ENCODE results near the gene CDC42BPG.
"Not testable (repeated sequence)": the region's sequence is repeated elsewhere in the genome, so short reads cannot be mapped to it uniquely, and the experiment has no call there.

CDC42BPG gene

DNA sequence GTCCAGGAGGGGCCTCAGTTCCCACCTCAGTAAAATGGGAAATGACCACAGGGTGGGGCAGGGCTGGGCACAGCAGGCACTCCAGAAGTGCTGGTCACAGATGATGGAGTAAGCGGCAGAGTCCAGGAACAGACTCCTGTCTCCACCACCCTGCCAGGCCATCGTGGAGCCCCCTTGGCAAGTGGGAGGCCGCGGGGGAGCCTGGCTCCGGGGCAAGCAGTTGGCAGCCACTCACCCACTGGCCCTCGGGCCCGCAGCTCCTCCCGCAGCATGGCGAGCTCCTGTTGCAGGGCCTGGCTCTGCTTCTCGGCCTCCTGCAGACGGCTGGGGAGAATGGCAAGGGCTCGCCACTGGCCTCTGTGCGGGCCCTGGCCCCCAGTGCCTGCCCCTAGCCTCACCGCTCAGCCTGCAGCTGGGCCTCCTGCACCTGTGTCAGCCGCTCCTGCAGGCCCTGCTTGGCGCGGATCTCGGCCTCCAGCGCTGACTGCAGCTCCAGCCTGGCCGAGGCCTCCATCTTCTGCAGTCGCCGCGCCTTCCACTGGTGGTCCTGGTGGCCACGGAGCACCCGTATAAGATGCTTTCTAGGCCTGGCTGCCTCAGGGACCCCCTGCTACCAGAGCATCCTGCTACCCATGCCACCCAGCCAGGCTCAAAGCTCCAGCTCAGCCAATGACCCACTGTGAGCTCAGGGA, 10.3 kb downstream of the CDC42BPG start:
- no peak for DNase-seq

DNA sequence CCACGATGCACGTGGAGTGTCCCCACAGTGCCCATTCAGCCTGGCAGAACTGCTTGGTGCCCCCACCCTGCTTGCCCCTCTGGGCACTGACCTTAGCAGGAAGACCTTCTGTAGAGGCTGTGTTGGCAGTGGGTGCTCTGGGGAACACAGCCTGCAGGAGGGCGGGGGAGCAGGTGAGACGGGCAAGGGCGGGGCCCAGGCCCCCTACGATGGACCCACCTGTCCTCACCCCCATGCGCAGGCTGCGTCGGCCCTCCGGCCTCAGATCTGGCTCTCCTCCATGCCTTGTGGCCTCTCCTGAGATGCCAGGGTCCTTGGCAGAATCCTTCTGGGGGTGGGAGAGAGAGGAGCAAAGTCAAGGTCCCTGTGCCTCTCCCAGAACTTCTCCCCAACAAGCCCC, 10.9 kb downstream of the CDC42BPG start:
- DNase-seq, result no peak

DNA sequence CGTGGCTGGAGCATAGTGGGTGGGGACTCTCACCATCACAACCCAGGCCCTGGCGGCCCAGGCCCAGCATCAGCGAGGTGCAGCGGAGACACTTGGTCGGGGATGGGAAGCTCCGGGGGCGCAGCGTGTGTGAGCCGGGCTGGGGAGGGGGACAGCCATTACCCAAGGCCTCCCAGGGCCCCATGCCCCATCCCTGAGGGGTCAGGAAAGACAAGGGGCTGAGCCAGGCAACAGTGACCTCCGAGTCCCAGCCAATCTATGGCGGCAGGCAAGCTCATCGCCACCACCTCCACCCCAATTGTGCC, 11.3 kb downstream of the CDC42BPG start:
- no peak for DNase-seq

DNA sequence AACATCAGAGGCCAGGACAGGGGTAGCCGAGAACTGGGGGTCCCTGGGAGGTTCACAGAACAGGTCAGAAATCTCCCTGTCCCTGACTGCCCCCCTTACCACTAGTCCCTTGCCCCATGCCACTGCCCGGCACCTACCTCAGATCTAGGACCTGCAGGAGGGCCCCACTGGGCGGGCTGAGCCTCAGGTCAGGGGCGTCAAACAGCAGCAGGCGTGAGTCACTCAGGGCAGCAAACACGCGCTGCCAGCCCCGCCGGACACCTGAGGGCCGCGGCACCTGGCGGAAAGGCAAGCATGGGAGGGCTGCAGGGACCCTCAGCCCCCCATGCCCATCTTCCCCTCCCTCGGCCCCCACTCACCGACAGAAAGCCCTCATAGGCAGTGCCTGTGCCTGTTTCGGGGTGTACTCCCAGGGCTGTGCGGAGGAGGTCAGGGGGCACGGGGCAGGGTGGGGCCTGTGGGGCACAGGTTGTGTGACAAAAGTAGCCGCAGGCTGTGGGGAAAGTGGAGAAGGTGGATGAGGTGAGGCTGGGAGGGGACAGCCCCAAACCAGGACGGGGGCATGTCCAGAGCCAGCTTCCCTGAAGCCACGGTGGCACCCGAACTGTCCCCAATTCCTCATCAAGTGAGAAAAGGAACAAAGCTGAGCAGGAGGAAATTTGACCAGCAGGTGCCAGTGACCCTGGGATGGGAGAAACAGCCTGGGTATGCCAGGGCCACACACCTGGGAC, 11.8 kb downstream of the CDC42BPG start:
- no peak for DNase-seq

DNA sequence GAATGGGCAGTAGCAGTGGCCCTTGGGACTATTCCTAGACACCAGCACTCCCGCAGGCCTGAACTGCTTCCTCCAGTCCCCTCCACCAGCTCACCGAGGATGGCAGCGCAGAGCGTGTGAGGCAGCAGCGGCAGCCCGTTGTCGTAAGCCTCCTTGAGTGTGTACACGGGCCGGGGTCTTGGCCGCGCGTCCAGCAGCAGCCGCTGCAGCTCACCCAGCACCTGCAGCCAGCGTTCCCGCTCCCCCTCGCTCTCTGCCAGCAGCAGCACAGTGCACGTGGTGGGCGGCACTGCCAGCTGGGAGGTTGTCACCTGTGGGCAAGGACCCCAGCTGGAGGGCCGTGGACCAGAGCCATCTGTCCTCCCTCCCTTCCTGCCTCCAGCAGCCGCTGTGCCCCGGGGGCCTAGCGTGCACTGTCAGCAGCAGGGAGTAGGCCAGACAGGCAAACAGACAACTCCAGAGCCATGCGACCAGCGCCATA, 13.0 kb downstream of the CDC42BPG start:
- no peak for DNase-seq

DNA sequence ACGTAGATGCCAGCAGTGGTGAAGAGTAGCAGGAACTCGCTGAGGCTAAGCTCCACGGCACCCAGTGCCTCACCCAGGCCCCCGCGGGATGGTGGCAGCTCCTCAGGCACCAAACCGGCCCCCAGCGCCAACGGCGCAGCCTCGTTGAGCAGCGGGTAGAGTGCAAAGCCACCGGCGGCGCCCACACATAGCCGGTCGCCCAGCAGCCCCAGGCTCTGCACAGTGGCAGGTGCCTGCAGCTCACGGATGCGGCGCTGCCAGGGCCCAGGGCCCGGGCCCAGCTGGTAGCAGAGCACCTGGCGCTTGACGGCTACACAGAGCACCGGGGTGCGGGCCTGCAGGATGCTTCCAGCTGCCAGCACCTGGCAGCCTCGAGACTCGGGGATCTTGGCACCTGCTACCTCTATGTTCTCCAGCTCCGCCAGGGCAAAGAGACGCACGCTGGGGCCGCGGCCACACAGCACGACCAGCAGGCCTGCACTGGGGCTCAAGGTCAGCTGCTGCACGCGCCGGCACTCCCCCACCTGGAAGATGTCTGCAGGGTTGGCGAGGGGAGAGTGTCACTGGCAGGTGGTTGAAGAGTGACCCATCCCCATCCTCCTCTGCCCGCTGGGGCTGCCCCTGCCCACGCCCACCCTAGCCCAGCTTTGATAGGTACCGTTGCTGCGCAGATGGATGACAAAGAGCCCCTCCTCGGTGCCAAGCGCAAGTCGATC, 14.8 kb downstream of the CDC42BPG start:
- DNase-seq, result no peak

DNA sequence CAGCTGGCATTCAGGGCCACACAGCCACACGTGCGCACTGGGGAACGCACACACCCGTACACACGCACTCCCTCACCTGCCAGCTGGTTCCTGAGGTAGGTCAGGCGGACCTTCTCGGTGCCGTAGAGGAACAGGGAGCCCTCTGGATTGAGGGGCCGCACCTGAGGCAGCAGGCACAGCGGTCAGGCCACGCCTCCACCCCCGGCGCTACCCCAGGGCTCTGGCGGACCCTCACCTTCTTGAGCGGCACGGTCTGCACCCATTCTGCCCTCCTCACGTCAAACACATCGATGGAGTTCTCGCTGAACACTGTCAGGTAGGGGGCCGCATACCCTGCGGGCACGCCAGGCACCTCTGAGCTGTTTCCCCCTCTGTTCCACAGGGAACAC, 17.0 kb downstream of the CDC42BPG start:
- no peak for DNase-seq

DNA sequence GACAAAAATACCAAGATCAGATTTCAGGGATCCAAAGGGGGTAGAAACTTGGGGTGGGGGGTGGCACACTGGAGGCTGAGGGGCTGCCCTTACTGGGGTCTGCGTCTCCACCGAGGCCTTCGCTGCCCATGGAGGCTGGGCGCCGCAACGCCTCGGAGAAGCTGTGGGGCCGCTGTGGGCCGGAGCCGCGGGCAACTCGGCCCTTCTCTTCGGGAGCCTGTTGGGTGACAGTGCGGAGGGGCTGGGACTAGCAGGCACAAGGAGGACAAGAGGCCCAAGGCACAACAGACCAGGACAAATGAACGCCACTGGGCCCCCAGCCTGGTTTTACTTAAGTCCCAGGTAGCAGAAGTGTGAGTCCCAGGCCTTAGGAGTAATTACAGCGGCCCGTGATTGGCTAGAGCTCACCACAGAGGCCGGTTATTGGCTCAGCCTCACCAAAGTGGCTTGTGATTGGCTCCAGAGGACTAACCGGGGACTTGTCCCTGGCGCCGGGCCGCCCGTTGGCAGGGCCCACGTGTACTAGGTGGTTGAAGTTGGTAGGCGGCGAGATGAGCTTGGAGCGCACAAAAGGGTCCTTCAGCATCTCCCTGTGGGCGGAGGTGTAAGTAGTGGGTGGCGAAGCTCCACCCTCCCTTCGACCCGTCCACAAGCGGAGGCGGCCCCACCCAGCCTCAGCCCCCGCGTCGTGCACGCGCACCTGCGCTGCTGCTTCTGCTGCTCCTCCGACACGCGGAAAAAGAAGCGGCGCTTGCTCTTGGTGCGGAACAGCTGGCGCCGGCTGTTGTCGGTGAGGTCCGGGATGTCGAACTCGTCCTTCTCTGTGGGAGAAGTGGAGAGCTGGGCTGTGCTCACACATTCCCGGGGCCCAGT, 17.6 kb downstream of the CDC42BPG start:
- no peak for DNase-seq

DNA sequence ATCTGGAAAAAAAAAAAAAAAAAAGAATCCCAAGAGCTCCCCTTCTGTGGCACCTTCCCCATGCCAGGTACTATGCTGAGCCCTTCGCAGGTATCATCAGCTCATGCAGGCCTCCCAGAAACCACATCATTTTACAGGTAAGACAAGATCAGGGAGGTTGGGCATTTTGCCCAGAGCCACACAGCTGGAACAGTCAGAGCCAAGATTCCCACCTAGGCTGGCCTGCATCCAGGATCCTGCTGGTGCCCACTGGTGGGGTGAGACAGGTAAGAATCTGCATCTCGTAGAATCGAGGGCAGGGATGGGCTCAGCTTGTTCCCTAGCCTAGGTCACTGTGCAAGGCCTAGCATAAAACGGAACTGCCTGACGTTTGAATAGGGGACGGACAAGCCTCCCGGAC, 18.4 kb downstream of the CDC42BPG start:
- DNase-seq, result no peak

DNA sequence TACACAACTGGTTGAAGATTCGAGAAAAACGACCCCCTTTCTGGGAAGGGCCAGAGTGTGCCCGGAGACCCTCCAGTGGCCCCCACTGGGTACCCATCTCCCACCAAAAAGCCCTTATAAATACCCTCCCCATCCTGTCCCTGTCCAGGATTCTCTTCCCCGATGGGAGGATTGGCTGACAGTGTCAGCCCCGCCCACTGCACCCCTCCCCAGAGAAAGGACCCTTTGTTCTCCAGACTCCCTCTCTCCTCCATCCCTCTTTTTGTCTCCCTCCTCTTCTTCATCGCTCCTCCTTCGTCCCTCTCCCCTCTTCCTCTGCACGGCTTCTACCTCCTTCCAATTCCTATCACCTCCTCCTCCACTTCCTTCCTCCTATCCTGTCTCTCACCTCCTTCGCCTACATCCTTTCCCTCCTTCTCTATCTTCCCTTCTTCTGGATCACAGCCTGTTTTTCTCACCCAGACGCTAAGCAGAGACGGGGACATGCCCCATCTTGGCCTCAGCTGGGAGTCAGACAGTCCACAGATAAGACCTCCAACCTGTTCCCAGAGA, 20.8 kb downstream of the CDC42BPG start:
- DNase-seq, result no peak

DNA sequence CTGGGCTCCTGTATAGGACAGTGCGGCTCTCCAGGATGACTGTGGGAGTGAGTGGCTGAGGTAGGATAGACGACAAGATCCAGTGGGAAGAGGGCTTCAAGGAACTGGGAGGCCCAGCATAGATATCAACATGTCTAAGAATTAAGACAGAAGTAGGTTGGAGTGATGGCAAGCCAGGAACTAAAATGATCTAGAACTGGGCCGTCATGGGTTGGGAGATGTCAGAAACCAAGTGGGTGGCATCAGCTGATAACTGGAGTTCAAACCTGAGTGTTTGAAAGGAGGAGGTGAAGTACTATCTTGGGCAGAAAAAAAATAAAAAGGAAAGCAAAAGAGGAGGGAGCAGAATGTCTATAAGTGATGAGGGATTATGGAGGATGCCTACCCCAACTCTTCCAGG, 27.0 kb downstream of the CDC42BPG start:
- no peak for DNase-seq

DNA sequence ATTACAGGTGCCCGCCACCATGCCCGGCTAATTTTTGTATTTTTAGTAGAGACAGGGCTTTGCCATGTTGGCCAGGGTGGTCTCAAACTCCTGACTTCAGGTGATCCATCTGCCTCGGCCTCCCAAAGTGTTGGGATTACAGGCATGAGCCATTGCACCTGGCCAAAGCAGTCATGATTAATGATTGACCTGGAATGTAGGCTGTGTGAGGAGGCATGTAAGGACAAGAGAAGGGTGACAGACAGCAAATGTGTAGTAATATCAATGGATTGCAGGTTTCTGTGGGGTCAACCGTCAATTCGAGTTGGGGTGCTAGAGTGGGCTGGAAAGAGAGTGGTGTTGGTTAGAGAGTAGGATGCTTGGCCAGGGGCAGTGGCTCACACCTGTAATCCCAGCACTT, 29.0 kb downstream of the CDC42BPG start:
- not testable (repeated sequence) for DNase-seq

DNA sequence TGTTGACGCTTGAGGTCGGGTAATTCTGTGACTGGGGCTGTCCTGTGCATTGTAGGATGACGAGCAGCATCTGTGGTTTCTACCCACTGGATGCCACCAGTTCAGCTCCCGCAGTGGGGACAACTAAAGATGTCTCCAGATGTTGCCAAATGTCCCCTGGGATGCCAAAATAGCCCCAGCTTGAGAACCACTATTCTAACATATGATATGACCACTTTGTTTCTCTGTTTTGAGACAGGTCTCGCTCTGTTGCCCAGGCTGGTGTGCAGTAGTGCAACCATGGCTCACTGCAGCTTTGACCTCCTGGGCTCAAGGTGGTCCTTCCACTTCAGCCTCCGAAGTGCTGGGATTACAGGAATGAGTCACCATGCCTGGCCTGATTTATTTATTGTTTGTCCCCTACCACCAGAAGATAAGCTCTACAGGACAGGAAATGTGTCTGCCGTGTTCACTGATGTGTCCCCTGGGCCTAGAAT, 29.7 kb downstream of the CDC42BPG start:
- DNase-seq, result no peak

DNA sequence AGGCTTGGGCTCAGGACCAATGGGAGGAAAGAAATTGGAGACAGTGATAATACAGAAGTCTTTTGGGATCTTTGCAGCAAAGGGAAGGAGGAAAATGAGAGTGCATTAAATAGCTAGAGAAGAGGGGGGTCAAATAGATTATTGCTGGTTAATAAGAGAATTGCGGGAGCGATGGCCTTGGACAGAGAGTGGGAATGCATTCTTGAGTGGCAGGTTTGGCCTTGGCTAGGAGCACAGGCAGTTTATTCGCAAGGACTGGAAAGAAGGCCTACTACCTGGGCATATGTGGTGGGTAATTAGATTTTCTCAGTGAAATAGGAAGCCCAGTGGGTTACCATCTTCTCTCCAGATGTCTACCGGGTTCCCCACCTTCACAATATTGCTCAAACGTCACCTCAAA, 30.6 kb downstream of the CDC42BPG start:
- no peak for DNase-seq

DNA sequence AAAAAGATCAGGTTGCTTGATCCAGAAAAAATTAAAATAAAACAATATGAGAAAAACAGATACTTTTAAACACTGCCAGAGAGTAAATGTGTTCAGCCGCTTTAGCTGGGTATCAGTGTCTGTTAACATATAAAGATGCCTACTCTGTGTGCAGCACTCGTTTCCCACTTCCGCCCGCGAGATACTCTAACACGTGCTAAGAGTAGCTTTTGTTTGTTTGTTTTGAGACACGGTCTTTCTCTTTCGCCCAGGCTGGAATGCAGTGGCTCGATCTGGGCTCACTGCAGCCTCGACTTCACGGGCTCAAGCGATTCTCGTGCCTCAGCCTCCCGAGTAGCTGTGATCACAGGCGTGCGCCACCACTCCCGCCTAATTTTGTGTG, 33.6 kb downstream of the CDC42BPG start:
- DNase-seq, result peak; percentile 69

DNA sequence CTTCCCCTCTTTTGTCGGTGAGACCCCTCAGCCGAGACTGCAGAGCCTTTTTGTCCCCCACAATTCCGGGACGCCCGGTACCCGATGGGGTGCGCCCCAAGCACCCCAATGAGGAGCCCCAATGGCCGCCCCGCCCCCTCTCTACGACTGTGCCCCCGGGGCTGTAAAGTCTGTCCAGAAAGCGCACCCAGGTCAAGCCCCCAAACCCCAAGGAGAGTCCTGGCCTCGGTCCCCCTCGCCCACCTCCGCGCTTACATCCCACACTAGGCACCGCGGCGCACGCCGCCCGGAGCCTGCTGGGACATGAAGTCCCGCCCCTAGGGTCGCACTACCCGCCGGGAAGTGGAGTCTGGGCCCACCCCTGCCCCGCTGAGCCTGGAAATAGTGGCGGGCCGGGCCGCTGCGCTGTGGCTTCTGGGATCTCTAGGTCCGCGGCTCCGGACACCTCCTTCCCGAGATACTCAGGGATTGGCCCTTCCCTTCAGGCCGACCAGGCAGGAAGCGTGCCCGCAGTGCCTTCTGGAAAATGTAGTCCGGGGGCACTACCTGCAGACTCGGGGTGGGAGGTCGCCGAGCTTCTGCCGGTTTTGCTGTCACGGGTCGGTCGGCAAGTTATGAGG, 34.1 kb downstream of the CDC42BPG start, which contains the start of gene MEN1:
MEN1 (minus strand) TSS at position 281 of the 620 bp plus-strand sequence. CDS start 442 bp downstream, outside the sequence.
- peak; percentile 98 for DNase-seq

DNA sequence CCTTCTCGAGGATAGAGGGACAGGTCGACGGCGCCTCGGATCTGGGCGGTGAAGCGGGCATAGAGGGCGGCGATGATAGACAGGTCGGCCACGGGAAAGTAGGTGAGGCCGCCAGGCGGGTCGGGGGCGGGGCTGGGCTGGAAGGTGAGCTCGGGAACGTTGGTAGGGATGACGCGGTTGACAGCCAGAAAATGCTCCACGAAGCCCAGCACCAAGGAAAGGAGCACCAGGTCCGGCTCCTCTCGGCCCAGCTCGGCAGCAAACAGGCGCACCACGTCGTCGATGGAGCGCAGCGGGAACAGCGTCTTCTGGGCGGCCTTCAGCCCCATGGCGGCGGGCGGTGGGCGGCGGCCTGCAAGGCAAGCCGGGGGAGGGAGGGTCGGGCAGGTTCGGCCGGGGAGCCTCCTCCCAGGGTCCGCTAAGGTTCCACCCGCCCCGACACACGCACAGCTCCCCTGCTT, 34.6 kb downstream of the CDC42BPG start:
- DNase-seq, result peak; percentile 66

DNA sequence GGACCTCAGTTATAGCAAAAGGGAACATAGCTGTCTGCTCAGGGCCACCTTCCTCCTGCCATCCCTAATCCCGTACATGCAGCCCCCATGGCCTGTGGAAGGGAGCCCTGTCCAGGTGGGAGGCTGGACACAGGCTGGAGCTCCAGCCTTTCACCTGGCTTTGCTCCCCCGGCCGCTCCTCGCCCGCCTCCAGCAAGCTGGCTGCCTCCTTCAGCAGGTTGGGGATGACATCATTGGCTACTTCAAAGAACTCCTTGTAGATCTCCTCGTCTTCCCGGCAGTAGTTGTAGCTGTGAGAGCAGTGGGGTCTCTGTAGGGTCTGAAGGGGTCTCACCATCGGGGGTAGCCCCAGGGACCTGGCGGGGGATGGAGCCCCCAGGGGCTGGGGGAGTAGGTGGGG, 39.0 kb downstream of the CDC42BPG start:
- DNase-seq, result no peak

DNA sequence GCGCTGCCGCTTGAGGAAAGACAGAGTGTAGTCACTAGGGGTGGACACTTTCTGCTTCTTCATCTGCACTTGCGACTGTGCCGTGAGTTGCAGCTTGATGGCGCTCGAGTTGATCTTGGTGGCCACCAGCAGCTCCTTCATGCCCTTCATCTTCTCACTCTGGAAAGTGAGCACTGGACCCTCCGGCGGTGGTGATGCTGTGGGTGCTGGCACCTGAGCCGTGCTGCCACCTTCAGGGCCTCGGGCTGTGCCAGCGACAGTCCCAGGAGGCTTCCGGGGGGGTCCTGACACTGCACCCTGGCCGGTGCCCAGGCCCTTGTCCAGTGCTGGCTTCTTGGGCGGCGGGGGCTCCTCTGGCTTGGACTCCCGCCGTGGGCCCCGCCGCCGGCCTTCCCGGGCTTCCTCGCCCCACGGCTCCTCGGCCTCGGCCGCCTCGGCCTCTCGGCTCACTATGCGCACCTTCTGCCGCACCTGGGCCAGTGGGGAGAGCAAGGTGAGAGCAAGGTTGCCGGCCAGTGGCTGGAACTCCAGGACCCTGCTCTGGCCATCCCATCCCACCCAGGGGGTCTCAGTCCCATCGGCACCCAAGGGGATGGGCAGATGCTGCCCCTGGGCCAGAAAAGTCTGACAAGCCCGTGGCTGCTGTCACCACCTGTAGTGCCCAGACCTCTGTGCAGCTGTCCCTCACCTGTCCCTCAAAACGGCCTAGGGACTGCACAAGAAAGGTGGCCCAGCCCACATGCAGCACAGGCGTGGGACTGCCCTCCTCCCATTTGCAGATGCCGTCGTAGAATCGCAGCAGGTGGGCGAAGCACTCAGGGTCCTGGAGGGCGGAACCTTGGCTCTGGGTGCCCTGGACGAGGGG, 39.9 kb downstream of the CDC42BPG start:
- DNase-seq, result no peak

DNA sequence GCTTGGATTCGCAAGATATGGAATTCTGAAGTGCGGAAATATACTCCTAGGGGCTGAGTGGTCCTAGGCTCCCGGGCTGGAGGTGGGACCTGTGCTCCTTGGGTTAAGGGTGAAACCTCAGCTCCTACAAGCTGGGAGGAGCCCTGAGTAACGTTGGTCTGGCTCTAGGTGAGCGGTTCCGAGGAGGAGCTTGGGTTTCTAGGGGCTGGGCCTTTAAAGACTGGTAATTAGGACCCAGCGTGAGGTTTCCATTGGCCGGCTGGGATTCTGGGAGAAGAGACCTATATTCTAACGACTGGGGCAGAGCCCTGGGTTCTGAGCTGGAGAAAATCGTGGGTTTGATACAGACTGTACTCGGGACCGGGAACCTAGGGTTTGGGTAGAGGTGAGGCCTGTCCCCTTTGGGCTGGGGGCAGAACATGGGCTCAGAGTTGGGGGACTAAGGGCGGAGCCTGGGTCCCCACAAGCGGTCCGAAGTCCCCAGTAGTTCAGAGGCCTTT, 40.6 kb downstream of the CDC42BPG start:
- DNase-seq, result no peak
